ENCODE results near the gene GALE. TPM values are rescaled to one million over a fixed set of nuclear protein-coding genes. Genes with fewer than 3 reads are reported as not detected.

The GALE gene
- polyA plus RNA-seq, 2 of the 4 experiments (the other 2 are of a cell fraction) = 38.9 to 46.9 TPM

Other genes with a start within 250 kb of the GALE start
- gene ID3, start 241.3 kb downstream of the GALE start, polyA plus RNA-seq (2011; rRNA removed) = 171 and 193 TPM in 2 replicates
- gene ID3, start 241.3 kb downstream of the GALE start, polyA plus RNA-seq (2017; fragmentation: RNase III; extraction: RNeasy Plus Mini Kit Qiagen cat#74134 plus additional on column Dnase treatment) = 209 to 336 TPM (median 288 TPM) in 3 replicates
- 979 and 1,292 TPM in 2 replicates for gene RPL11, start 108.9 kb downstream of the GALE start, polyA plus RNA-seq (2011; rRNA removed)
- gene RPL11, start 108.9 kb downstream of the GALE start, polyA plus RNA-seq (2017; fragmentation: RNase III; extraction: RNeasy Plus Mini Kit Qiagen cat#74134 plus additional on column Dnase treatment) = 1,260 to 1,335 TPM (median 1,329 TPM) in 3 replicates
- 16.0 and 18.4 TPM in 2 replicates for gene ELOA, start 57.3 kb downstream of the GALE start, polyA plus RNA-seq (2011; rRNA removed)
- 16.3 to 18.4 TPM (median 16.4 TPM) in 3 replicates for gene ELOA, start 57.3 kb downstream of the GALE start, polyA plus RNA-seq (2017; fragmentation: RNase III; extraction: RNeasy Plus Mini Kit Qiagen cat#74134 plus additional on column Dnase treatment)
- 34.0 and 41.0 TPM in 2 replicates for gene PITHD1, start 22.3 kb downstream of the GALE start, polyA plus RNA-seq (2011; rRNA removed)
- gene PITHD1, start 22.3 kb downstream of the GALE start, polyA plus RNA-seq (2017; fragmentation: RNase III; extraction: RNeasy Plus Mini Kit Qiagen cat#74134 plus additional on column Dnase treatment) = 25.4 to 29.2 TPM (median 26.3 TPM) in 3 replicates
- 17.8 and 26.0 TPM in 2 replicates for gene LYPLA2, start 9.6 kb downstream of the GALE start, polyA plus RNA-seq (2011; rRNA removed)
- gene LYPLA2, start 9.6 kb downstream of the GALE start, polyA plus RNA-seq (2017; fragmentation: RNase III; extraction: RNeasy Plus Mini Kit Qiagen cat#74134 plus additional on column Dnase treatment) = 43.8 to 49.2 TPM (median 46.7 TPM) in 3 replicates
- gene HMGCL, start 24.7 kb upstream of the GALE start, polyA plus RNA-seq (2011; rRNA removed) = 18.0 and 18.9 TPM in 2 replicates
- gene HMGCL, start 24.7 kb upstream of the GALE start, polyA plus RNA-seq (2017; fragmentation: RNase III; extraction: RNeasy Plus Mini Kit Qiagen cat#74134 plus additional on column Dnase treatment) = 9.7 to 11.5 TPM (median 10.9 TPM) in 3 replicates
- gene FUCA1, start 67.5 kb upstream of the GALE start, polyA plus RNA-seq (2011; rRNA removed) = 14.8 and 16.1 TPM in 2 replicates
- gene FUCA1, start 67.5 kb upstream of the GALE start, polyA plus RNA-seq (2017; fragmentation: RNase III; extraction: RNeasy Plus Mini Kit Qiagen cat#74134 plus additional on column Dnase treatment) = 9.0 to 10.8 TPM (median 9.7 TPM) in 3 replicates
- not detected in 2 replicates for gene CNR2, start 112.6 kb upstream of the GALE start, polyA plus RNA-seq (2011; rRNA removed)
- gene CNR2, start 112.6 kb upstream of the GALE start, polyA plus RNA-seq (2017; fragmentation: RNase III; extraction: RNeasy Plus Mini Kit Qiagen cat#74134 plus additional on column Dnase treatment) = not detected in 3 replicates
- gene PNRC2, start 159.1 kb upstream of the GALE start, polyA plus RNA-seq (2011; rRNA removed) = 38.1 and 106 TPM in 2 replicates
- 34.4 to 37.5 TPM (median 36.1 TPM) in 3 replicates for gene PNRC2, start 159.1 kb upstream of the GALE start, polyA plus RNA-seq (2017; fragmentation: RNase III; extraction: RNeasy Plus Mini Kit Qiagen cat#74134 plus additional on column Dnase treatment)
- gene SRSF10, start 179.6 kb upstream of the GALE start, polyA plus RNA-seq (2011; rRNA removed) = 119 and 180 TPM in 2 replicates
- gene SRSF10, start 179.6 kb upstream of the GALE start, polyA plus RNA-seq (2017; fragmentation: RNase III; extraction: RNeasy Plus Mini Kit Qiagen cat#74134 plus additional on column Dnase treatment) = 140 to 141 TPM (median 141 TPM) in 3 replicates